Measurements from ENCODE around the gene LIN28A.

DNA sequence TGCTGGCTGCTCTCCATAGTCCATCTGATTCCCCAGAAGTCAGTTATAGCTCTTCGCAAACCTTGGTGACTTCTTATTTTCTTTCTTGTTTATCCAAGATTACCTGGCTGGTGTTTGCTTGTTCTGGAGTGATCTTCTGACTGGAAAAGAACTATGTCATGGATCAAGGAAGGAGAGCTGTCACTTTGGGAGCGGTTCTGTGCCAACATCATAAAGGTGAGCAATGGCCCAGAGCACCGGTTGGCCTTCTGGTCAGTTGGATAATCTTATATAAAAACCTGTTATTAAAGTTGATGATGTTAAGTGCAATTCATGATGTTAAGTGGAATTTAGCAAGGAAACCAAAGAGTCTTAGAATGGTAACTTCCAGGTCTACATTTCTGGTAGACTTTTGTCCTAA is 22.2 kb downstream of the LIN28A start:
- no peak for TF ChIP-seq POLR2A (IDR thresholded peaks at IDR 0.05)
- no peak for TF ChIP-seq CTCF (IDR thresholded peaks at IDR 0.05)

Measured in Peyer's patch (tissue), 4 donors.